Gastrocnemius medialis (tissue), 4 donors: ENCODE measurements around the gene CHMP4A.

ENCODE experiments used
- CTCF ChIP-seq, 5 experiments: fragments of 450-650 bp in 3 of 5; fragments of 200-600 bp in 2 of 5; sonication (generic) in 2 of 5; IDR thresholded peaks in 4 of 5; conservative IDR thresholded peaks in 1 of 5; 1 replicate in 4 of 5; 2 replicates in 1 of 5; pipeline ENCODE4 v1.5.1; 2016 to 2019; ENCODE audit warnings: antibody characterized with exemption in 5 of 5, mild to moderate bottlenecking in 3 of 5, moderate library complexity in 3 of 5
- POLR2A ChIP-seq, 2 donors: fragments of 450-650 bp; IDR thresholded peaks; one replicate each; pipeline ENCODE4 v1.6.1; 2017; ENCODE audit warnings: antibody characterized with exemption in 2 of 2, mild to moderate bottlenecking in 2 of 2, moderate library complexity in 2 of 2

- TF ChIP-seq POLR2A (IDR thresholded peaks at IDR 0.05) (no peak), CTCF (IDR thresholded peaks at IDR 0.05 in 4 of 5, conservative IDR thresholded peaks at IDR 0.05 in 1 of 5) (no peak)
These were observed 33.9 kb downstream of the CHMP4A start for GRCh38 chr14:24179294-24179960.
